Esophagus squamous epithelium (tissue), 5 donors: ENCODE data around the gene SLX9. TPM values are rescaled to one million over a fixed set of nuclear protein-coding genes. Genes with fewer than 3 reads are reported as not detected.
"Not testable (repeated sequence)": the region's sequence is repeated elsewhere in the genome, so short reads cannot be mapped to it uniquely, and the experiment has no call there.

Experiments used
- DNase-seq: peaks from one replicate; lab custom pipeline; 2025; lab: John Stamatoyannopoulos, UW
- H3K27ac ChIP-seq, 4 donors: fragments of 200-600 bp; sonication (generic); one replicate each; pipeline ENCODE4 v1.5.1; 2016 to 2019; ENCODE audit warnings: mild to moderate bottlenecking in 1 of 4
- H3K27me3 ChIP-seq, 4 donors: fragments of 200-600 bp; sonication (generic); 1 replicate in 3 of 4; 2 replicates in 1 of 4; pipeline versions ENCODE4 v1.5.1 to v1.6.0; 2017 to 2021; ENCODE audit warnings: antibody characterized with exemption in 1 of 4
- H3K36me3 ChIP-seq, 3 donors: fragments of 200-600 bp; sonication (generic); one replicate each; pipeline ENCODE4 v1.5.1; 2016 to 2019
- H3K4me1 ChIP-seq, 3 donors: fragments of 200-600 bp; sonication (generic); one replicate each; pipeline ENCODE4 v1.5.1; 2017 to 2019
- H3K4me3 ChIP-seq, 4 donors: fragments of 200-600 bp; sonication (generic); 1 replicate in 3 of 4; 2 replicates in 1 of 4; pipeline ENCODE4 v1.5.1; 2016 to 2019; ENCODE audit warnings: mild to moderate bottlenecking in 2 of 4, moderate library complexity in 1 of 4
- H3K9me3 ChIP-seq, 3 donors: fragments of 200-600 bp; sonication (generic); one replicate each; pipeline ENCODE4 v1.5.1; 2016 to 2019
- CTCF ChIP-seq, 6 experiments: fragments of 450-650 bp in 4 of 6; fragments of 200-600 bp in 2 of 6; sonication (generic) in 2 of 6; IDR thresholded peaks; one replicate each; pipeline ENCODE4 v1.5.1; 2016 to 2019; ENCODE audit warnings: antibody characterized with exemption in 6 of 6, mild to moderate bottlenecking in 4 of 6, moderate library complexity in 4 of 6
- POLR2A ChIP-seq, 4 donors: fragments of 450-650 bp; IDR thresholded peaks; one replicate each; pipeline ENCODE4 v1.6.1; 2017; ENCODE audit warnings: antibody characterized with exemption in 4 of 4, mild to moderate bottlenecking in 4 of 4, moderate library complexity in 3 of 4
- WGBS, 2 donors: methylation state at CpG; one replicate each; pipeline ENCODE4 v1.1.5; 2018; 5-methylcytosine and 5-hydroxymethylcytosine counted together
- intact Hi-C: fragments of 100-400 bp; cut with DNase I; formaldehyde crosslinking; loops from one replicate; pipeline ENCODE4 v1.15.0; 2022
- total RNA-seq, 4 donors: library from RNA; depleted of rRNA; stranded (reverse); fragments of >200 nt; gene quantifications; one replicate each; pipeline ENCODE4 v1.1.0, GENCODE V29; 2016
- donor health status: DM: yes; HTN: yes; CAD: no.

The SLX9 gene
- total RNA-seq, 4 donors from 2014 or later = 10.2 to 16.1 (median 11.1) TPM

GRCh38 chr21:44972301-44972814 lies 32.5 kb downstream of the SLX9 start:
- no peak for DNase-seq
- intact Hi-C loops = no loop called here
- Histone ChIP-seq H3K4me3 (no peak overlapping the region), H3K27ac (no peak overlapping the region), H3K27me3 (no peaks in the 10 kb centered on the region), H3K4me1 (peaks cover 5 to 18% (median 7%) of the 10 kb centered on the region in 3 donors), H3K36me3 (peaks cover 0 to 82% (median 5%) of the 10 kb centered on the region in 3 donors), H3K9me3 (no peaks in the 10 kb centered on the region)
- WGBS, 2 donors = 89% methylated on average over 5 to 12 of the region's 19 CpGs
- TF ChIP-seq CTCF (IDR thresholded peaks at IDR 0.05) = no peak
- TF ChIP-seq POLR2A (IDR thresholded peaks at IDR 0.05) = no peak

DNA sequence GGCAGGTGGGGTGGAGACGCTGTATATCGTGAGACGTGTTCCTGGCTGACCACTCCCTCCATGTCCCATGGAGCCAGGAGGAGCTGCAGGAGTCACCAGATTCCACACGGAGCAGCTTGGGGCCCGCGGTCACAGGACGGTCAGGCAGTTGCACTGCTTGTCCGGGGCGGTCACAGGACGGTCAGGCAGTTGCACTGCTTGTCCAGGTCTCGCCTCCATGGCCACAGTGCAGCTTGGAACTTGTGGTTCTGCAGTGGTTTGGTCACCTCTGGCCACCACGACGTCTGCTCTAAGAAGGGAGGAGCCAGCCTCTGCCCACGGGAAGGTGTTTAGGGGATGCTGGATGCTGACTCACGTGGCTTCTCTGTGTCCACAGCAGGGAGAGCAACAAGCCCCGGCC lies 33.0 kb downstream of the SLX9 start:
- H3K27ac ChIP-seq = no peak overlapping the region

GRCh38 chr21:44973598-44973997 lies 33.8 kb downstream of the SLX9 start:
- intact Hi-C loops = no loop called here

More for the DNA sequence above, 33.0 kb downstream of the SLX9 start:
- Histone ChIP-seq H3K36me3 (peaks cover 0 to 82% (median 5%) of the 10 kb centered on the region in 3 donors), H3K4me1 (peaks cover 1 to 13% (median 2%) of the 10 kb centered on the region in 3 donors), H3K27me3 (no peaks in the 10 kb centered on the region), H3K9me3 (no peaks in the 10 kb centered on the region), H3K4me3 (no peak overlapping the region)
- intact Hi-C loops = no loop called here
- TF ChIP-seq POLR2A (IDR thresholded peaks at IDR 0.05) = no peak
- TF ChIP-seq CTCF (IDR thresholded peaks at IDR 0.05) = no peak
- DNase-seq = no peak
- 83 to 95% methylated on average over 3 to 6 of the region's 16 CpGs for WGBS, 2 donors

GRCh38 chr21:44974676-44975075 lies 34.8 kb downstream of the SLX9 start:
- Histone ChIP-seq H3K27me3 (no peaks in the 10 kb centered on the region), H3K9me3 (no peaks in the 10 kb centered on the region), H3K4me1 (peaks cover 0 to 6% (median 0%) of the 10 kb centered on the region in 3 donors), H3K4me3 (no peak overlapping the region), H3K27ac (no peak overlapping the region), H3K36me3 (peaks cover 0 to 67% (median 5%) of the 10 kb centered on the region in 3 donors)
- 97 to 99% methylated on average over 10 to 13 of the region's 17 CpGs for WGBS, 2 donors
- TF ChIP-seq CTCF (IDR thresholded peaks at IDR 0.05) = no peak
- no peak for TF ChIP-seq POLR2A (IDR thresholded peaks at IDR 0.05)
- DNase-seq = no peak
- intact Hi-C loops = no loop called here

More at GRCh38 chr21:44973598-44973997, 33.8 kb downstream of the SLX9 start:
- TF ChIP-seq CTCF (IDR thresholded peaks at IDR 0.05) (no peak), POLR2A (IDR thresholded peaks at IDR 0.05) (no peak)
- WGBS, 2 donors = 97 to 100% methylated on average over 3 to 4 of the region's 14 CpGs
- Histone ChIP-seq H3K36me3 (peaks cover 0 to 78% (median 5%) of the 10 kb centered on the region in 3 donors), H3K4me1 (peaks cover 0 to 6% (median 0%) of the 10 kb centered on the region in 3 donors), H3K4me3 (no peak overlapping the region), H3K27ac (no peak overlapping the region), H3K9me3 (no peaks in the 10 kb centered on the region), H3K27me3 (no peaks in the 10 kb centered on the region)
- DNase-seq = no peak

DNA sequence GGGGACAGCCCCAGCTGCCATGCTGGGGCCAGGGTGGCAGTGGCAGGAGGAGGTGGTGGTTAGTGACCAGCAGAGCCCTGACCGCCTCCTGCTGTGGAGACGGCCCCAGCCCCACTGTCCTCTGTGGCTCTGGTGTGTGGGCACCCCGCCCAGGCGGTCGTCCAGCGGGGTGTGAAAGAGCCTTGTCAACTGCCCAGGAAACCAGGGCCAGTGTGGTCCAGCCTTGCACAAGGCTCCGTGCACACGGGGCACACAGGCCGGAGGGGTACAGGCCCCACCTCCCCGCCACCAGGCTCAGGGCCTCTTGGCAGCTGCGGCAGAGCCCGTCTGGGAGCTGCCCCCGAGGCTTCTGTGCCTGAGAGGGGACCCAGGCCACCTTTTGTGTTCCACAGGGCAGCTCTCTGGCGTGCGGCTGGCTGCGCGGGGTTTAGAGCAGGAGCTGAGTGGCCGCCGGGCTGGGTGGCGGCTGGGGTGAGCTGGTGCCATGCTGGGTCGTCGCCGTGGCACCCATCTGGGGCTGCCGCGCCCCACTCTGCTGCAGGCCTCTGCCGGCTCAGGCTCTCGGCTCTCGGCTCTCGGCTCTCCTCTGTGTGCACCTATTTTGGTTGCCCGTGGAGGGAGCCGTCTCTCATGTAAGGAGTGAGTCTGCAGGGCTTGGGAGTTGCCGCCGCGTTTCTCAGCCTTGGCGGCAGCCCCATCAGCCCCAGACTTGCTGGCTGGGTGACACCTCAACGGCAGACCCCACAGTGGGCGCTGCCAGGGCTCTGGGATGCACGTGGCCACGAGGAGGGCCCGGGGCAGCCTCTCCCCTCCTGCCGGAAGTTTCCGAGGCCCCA lies 36.1 kb downstream of the SLX9 start:
- H3K27ac ChIP-seq = no peak overlapping the region
- 92% methylated on average over 5 of the region's 42 CpGs; no CpG with 5 or more reads in 1 of the 2 donors for WGBS, 2 donors
- no peak for TF ChIP-seq POLR2A (IDR thresholded peaks at IDR 0.05)
- TF ChIP-seq CTCF (IDR thresholded peaks at IDR 0.05) = no peak

DNA sequence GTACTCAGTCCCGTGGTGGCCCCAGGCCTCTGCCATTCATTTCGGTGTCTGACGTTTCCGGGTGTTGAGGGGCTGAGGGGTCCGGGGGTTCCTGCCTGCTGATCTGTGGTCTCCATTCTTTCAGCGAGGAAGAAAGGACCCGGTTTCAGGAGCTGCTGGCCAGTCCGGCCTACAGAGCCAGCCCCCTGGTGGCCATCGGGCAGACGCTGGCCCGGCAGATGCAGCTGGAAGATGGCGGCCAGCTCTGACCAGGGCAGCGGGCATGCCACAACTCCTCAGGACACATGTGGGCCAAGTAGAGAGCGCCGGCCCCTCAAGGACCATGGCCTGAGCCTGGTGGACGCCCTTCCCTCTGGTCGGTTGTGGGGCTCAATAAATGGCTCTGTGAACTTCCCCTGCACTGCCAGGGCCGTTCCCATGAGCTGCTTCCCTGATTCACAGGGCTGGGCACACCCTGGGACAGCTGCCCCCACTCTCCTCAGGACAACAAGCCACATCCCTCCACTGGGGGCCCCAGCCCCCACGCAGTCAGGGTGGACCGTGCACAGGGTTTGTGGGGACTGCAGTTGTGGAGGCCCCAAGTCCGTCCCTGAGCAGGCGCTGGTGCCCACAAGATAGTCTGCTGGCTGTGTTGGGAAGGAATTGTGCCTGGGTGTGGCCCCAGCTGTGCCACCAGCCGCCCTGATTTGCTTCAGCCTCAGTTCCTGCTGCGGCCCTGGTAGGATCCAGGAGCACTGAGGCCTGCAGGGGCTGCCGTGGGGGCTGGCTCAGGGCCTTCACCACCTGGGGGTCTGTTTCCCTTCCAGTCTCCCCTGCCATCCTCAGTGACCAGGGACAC lies 36.9 kb downstream of the SLX9 start:
- intact Hi-C loops, DNase-seq, H3K27ac ChIP-seq, H3K4me1 ChIP-seq, H3K27me3 ChIP-seq, H3K9me3 ChIP-seq, H3K4me3 ChIP-seq: not testable (repeated sequence)
- WGBS, 2 donors = 80% methylated on average over 2 of the region's 25 CpGs; no CpG with 5 or more reads in 1 of the 2 donors
- peaks cover 0 to 46% (median 5%) of the 10 kb centered on the region in 3 donors for H3K36me3 ChIP-seq

More for the DNA sequence above, 36.1 kb downstream of the SLX9 start:
- no peaks in the 10 kb centered on the region for H3K27me3 ChIP-seq
- no peaks in the 10 kb centered on the region for H3K4me1 ChIP-seq
- H3K36me3 ChIP-seq = peaks cover 0 to 54% (median 5%) of the 10 kb centered on the region in 3 donors
- H3K4me3 ChIP-seq = no peak overlapping the region
- no peaks in the 10 kb centered on the region for H3K9me3 ChIP-seq
- intact Hi-C loops = no loop called here
- DNase-seq = no peak
